Gastrocnemius medialis (tissue), 4 donors: ENCODE data around the gene BANP.

ENCODE experiments used
- POLR2A ChIP-seq, 2 donors: fragments of 450-650 bp; IDR thresholded peaks; one replicate each; pipeline ENCODE4 v1.6.1; 2017; ENCODE audit warnings: antibody characterized with exemption in 2 of 2, mild to moderate bottlenecking in 2 of 2, moderate library complexity in 2 of 2
- TF ChIP-seq, protein P1 (sequence below), 5 experiments: fragments of 450-650 bp in 3 of 5; fragments of 200-600 bp in 2 of 5; sonication (generic) in 2 of 5; IDR thresholded peaks in 4 of 5; conservative IDR thresholded peaks in 1 of 5; 1 replicate in 4 of 5; 2 replicates in 1 of 5; pipeline ENCODE4 v1.5.1; 2016 to 2019; ENCODE audit warnings: antibody characterized with exemption in 5 of 5, mild to moderate bottlenecking in 3 of 5, moderate library complexity in 3 of 5

DNA sequence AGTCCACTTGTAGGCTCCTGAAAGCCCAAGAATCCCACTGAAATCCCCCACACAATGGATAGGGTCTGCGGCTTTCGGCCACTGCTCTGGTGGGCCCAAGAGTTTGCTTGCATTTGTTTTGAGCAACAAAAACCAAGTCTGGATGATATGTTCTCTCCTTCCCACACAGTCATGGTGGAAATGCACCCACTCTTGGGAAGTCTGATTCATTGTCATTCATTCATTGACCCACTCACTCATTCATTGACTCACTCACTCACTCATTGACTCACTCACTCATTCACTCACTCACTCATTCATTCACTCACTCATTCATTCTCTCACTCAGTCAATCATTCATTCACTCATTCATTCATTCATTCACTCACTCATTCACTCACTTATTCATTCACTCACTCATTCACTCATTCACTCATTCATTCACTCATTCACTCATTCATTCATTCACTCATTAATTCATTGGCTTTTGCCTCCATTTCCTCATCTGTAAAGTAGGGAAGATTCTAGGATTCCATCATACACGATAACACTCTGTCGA is 12.8 kb upstream of the BANP start:
- TF ChIP-seq, protein P1, sequence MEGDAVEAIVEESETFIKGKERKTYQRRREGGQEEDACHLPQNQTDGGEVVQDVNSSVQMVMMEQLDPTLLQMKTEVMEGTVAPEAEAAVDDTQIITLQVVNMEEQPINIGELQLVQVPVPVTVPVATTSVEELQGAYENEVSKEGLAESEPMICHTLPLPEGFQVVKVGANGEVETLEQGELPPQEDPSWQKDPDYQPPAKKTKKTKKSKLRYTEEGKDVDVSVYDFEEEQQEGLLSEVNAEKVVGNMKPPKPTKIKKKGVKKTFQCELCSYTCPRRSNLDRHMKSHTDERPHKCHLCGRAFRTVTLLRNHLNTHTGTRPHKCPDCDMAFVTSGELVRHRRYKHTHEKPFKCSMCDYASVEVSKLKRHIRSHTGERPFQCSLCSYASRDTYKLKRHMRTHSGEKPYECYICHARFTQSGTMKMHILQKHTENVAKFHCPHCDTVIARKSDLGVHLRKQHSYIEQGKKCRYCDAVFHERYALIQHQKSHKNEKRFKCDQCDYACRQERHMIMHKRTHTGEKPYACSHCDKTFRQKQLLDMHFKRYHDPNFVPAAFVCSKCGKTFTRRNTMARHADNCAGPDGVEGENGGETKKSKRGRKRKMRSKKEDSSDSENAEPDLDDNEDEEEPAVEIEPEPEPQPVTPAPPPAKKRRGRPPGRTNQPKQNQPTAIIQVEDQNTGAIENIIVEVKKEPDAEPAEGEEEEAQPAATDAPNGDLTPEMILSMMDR (IDR thresholded peaks at IDR 0.05 in 4 of 5, conservative IDR thresholded peaks at IDR 0.05 in 1 of 5): no peak
- no peak for TF ChIP-seq POLR2A (IDR thresholded peaks at IDR 0.05)
